GM12878 (cell line): Measurements from ENCODE around the gene UBE2QL1. TPM values are rescaled to one million over a fixed set of nuclear protein-coding genes. Genes with fewer than 3 reads are reported as not detected.

Experiments
- ATAC-seq: fragments of 200-7000 bp; cut with Tn5 transposase; 3 replicates; pipeline ENCODE4 v1.9.1; 2020; ENCODE audit warnings: mild to moderate bottlenecking, moderate library complexity
- BruUV-seq: library from RNA; stranded (reverse); fragments of 400-500 nt; replicated peaks from 2 replicates; lab custom pipeline; 2021; lab: Mats Ljungman, UMichigan
- CTCF ChIA-PET: fragments of 300-600 bp; sonication (Branson Sonifier 250); formaldehyde crosslinking; extraction: SDS; loops from one replicate; lab custom pipeline; 2021; ENCODE audit warnings: inconsistent platforms; lab: Yijun Ruan, JAX
- POLR2A ChIA-PET: fragments of 350-600 bp; formaldehyde crosslinking; extraction: SDS; loops from one replicate; lab custom pipeline; 2021; ENCODE audit warnings: inconsistent platforms; lab: Charles Lee
- RAD21 ChIA-PET: fragments of 300-600 bp; sonication (Branson Sonifier 250); formaldehyde crosslinking; loops from one replicate; lab custom pipeline; 2023; ENCODE audit warnings: antibody characterized with exemption; ENCODE audit not compliant: unreplicated experiment; lab: Charles Lee
- SMC1A ChIA-PET: fragments of 300-600 bp; sonication (Branson Sonifier 250); formaldehyde crosslinking; loops from one replicate; lab custom pipeline; 2023; ENCODE audit not compliant: unreplicated experiment, uncharacterized antibody; lab: Charles Lee
- DNase-seq: peaks from one replicate; pipeline ENCODE4 v3.0.0-alpha.2; 2011; ENCODE audit warnings: low read depth, low spot score
- FAIRE-seq: peaks from 3 replicates; lab custom pipeline; 2011; peaks lifted over from hg19 to GRCh38; lab: Jason Lieb, UNC
- H2AFZ ChIP-seq: 2 replicates; pipeline ENCODE4 v1.6.0; 2011; ENCODE audit warnings: low read depth, low read length, control low read depth; ENCODE audit not compliant: control insufficient read depth
- H3K27ac ChIP-seq: 2 replicates; pipeline ENCODE4 v1.5.1; 2011; ENCODE audit warnings: control low read depth; ENCODE audit not compliant: control insufficient read depth, insufficient read depth
- H3K27me3 ChIP-seq, 2 experiments: replicated peaks in 1 of 2; 2 replicates each; pipeline versions ENCODE4 v1.6.0 to v1.6.1; 2011; ENCODE audit warnings: low read length in 1 of 2; ENCODE audit not compliant: control insufficient read depth in 2 of 2, insufficient read depth in 2 of 2
- H3K36me3 ChIP-seq, 2 experiments: 2 replicates each; pipeline ENCODE4 v1.5.1; 2011; ENCODE audit warnings: low read length in 1 of 2; ENCODE audit not compliant: control insufficient read depth in 2 of 2, insufficient read depth in 2 of 2
- H3K4me1 ChIP-seq: 2 replicates; pipeline ENCODE4 v1.6.1; 2011; ENCODE audit warnings: mild to moderate bottlenecking, low read length, moderate library complexity, mixed read lengths; ENCODE audit not compliant: control insufficient read depth, insufficient read depth
- H3K4me2 ChIP-seq: 2 replicates; pipeline ENCODE4 v1.6.0; 2011; ENCODE audit warnings: control low read depth; ENCODE audit not compliant: control insufficient read depth, insufficient read depth
- H3K4me3 ChIP-seq: fragments of 200-600 bp; sonication (generic); 2 replicates; pipeline ENCODE4 v1.5.1; 2016
- H3K79me2 ChIP-seq: 2 replicates; pipeline ENCODE4 v1.6.0; 2011; ENCODE audit warnings: low read length; ENCODE audit not compliant: control insufficient read depth, insufficient read depth
- H3K9ac ChIP-seq: 2 replicates; pipeline ENCODE4 v1.8.0; 2011; ENCODE audit warnings: low read length, control low read depth, mixed read lengths; ENCODE audit not compliant: control insufficient read depth, insufficient read depth
- H3K9me3 ChIP-seq: replicated peaks from 3 replicates; pipeline ENCODE4 v1.5.1; 2011; ENCODE audit warnings: mild to moderate bottlenecking, low read length; ENCODE audit not compliant: control insufficient read depth, insufficient read depth
- H4K20me1 ChIP-seq: 2 replicates; pipeline ENCODE4 v1.6.0; 2011; ENCODE audit not compliant: control insufficient read depth, insufficient read depth
- BACH1 ChIP-seq: fragments of 450-650 bp; IDR thresholded peaks from 2 replicates; pipeline ENCODE4 v1.6.1; 2017; ENCODE audit warnings: mild to moderate bottlenecking, borderline replicate concordance
- BCL11A ChIP-seq: IDR thresholded peaks from 2 replicates; pipeline ENCODE4 v1.6.1; 2011; ENCODE audit warnings: low read depth, low read length
- ESRRA ChIP-seq: IDR thresholded peaks from 2 replicates; pipeline ENCODE4 v1.6.1; 2012; ENCODE audit warnings: mild to moderate bottlenecking, low read length, improper control_type of control experiment
- HCFC1 ChIP-seq: fragments of 150-350 bp; IDR thresholded peaks from 2 replicates; pipeline ENCODE4 v1.6.1; 2014; ENCODE audit warnings: low read length
- MTA2 ChIP-seq: fragments of 450-650 bp; IDR thresholded peaks from 2 replicates; pipeline ENCODE4 v1.6.1; 2016; ENCODE audit warnings: low read depth, mild to moderate bottlenecking, moderate library complexity
- MXI1 ChIP-seq: fragments of 150-350 bp; IDR thresholded peaks from 2 replicates; pipeline ENCODE4 v1.6.1; 2011; ENCODE audit warnings: low read depth, mild to moderate bottlenecking, inconsistent platforms, low read length, improper control_type of control experiment
- WGBS: methylation state at CpG from one replicate; pipeline ENCODE4 v1.1.6; 2016; ENCODE audit warnings: low lambda C conversion rate; ENCODE audit not compliant: insufficient replicate concordance, insufficient coverage; ENCODE audit errors: missing lambda C conversion rate; 5-methylcytosine and 5-hydroxymethylcytosine counted together
- in situ Hi-C: fragments of 300-500 bp; cut with MboI; formaldehyde crosslinking; loops from 9 replicates; pipeline ENCODE4 v1.14.3; 2018; ENCODE audit warnings: mixed read lengths
- intact Hi-C: fragments of 100-400 bp; cut with micrococcal nuclease; formaldehyde crosslinking; loops from one replicate; pipeline ENCODE4 v1.14.2; 2022; ENCODE audit not compliant: unreplicated experiment
- polyA plus RNA-seq, 11 experiments: library from polyadenylated mRNA; depleted of rRNA in 4 of 11; unstranded in 6 of 11; stranded (reverse) in 5 of 11; fragments of >200 nt; fragmentation: Nextera tagmentation in 4 of 11; fragmentation: Illumina TruSeq in 1 of 11; extraction: Ambion mirVana in 4 of 11; extraction: Trizol in 1 of 11; gene quantifications; 1 replicate in 1 of 11; 2 replicates in 10 of 11; pipeline versions ENCODE4 v1.2.1 to v1.2.3, GENCODE V29; 2011 to 2016; ENCODE audit warnings: inconsistent platforms in 2 of 11, missing spikeins in 2 of 11, low read depth in 1 of 11
- total RNA-seq, 4 experiments: library from RNA; depleted of rRNA in 3 of 4; stranded (reverse); fragments of >200 nt in 3 of 4; fragmentation: Illumina TruSeq in 1 of 4; extraction: Trizol in 1 of 4; gene quantifications; 2 replicates each; pipeline versions ENCODE4 v1.2.1 to v1.2.3, GENCODE V29; 2013 to 2021
- TF ChIP-seq, protein P1 (sequence below): fragments of 450-650 bp; IDR thresholded peaks from 2 replicates; pipeline ENCODE4 v1.6.1; 2017; ENCODE audit warnings: low read depth, mild to moderate bottlenecking, moderate library complexity
- TF ChIP-seq, protein P2 (sequence below): fragments of 150-350 bp; IDR thresholded peaks from 2 replicates; pipeline ENCODE4 v1.6.1; 2014; ENCODE audit warnings: mild to moderate bottlenecking, low read depth, low read length
- TF ChIP-seq, protein P3 (sequence below): fragments of 450-650 bp; IDR thresholded peaks from 2 replicates; pipeline ENCODE4 v1.6.1; 2017; ENCODE audit warnings: mild to moderate bottlenecking, moderate library complexity
- TF ChIP-seq, protein P4 (sequence below): IDR thresholded peaks from 2 replicates; pipeline ENCODE4 v1.6.1; 2011; ENCODE audit warnings: borderline replicate concordance, low read depth, mild to moderate bottlenecking, moderate library complexity, mixed read lengths, low read length; ENCODE audit not compliant: insufficient read depth; ENCODE audit errors: extremely low read length

UBE2QL1 gene
- total and polyA plus RNA-seq, 10 of the 15 experiments (the other 5 are each of a cell fraction or from before 2014, with no cell fraction given), result 0.03 to 0.62 (median 0.04) TPM; not detected in 6

DNA sequence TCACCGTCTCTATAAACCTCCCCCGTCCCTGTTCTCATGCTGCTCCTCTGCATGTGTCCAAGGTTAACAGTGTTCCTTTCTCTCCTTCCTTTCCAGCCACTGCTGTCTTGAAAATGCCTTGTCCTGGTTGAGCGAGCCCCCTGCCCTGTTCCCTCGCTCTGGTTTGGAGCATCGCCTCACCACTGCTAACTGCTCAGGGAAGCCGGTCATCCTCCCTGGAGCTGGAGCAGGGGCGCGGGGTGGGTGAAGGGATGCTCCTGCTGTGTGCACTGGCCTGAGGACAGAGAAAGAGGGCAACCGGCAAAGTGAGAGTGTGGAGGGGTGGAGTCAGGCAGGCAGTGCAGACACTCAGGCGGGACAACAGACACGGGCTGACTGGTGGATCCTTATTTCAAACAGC lies 19.4 kb downstream of the UBE2QL1 start:
- DNase-seq (no peak), FAIRE-seq (no peak)
- WGBS, result 76% methylated on average over 11 of the region's 11 CpGs
- Histone ChIP-seq H3K4me1 (no peaks in the 10 kb centered on the region), H3K9ac (no peak overlapping the region), H2AFZ (no peak overlapping the region)
- no TSS peak for BruUV-seq
- SMC1A ChIA-PET, result no interaction called here
- no peak for TF ChIP-seq BCL11A
- TF ChIP-seq, protein P1, sequence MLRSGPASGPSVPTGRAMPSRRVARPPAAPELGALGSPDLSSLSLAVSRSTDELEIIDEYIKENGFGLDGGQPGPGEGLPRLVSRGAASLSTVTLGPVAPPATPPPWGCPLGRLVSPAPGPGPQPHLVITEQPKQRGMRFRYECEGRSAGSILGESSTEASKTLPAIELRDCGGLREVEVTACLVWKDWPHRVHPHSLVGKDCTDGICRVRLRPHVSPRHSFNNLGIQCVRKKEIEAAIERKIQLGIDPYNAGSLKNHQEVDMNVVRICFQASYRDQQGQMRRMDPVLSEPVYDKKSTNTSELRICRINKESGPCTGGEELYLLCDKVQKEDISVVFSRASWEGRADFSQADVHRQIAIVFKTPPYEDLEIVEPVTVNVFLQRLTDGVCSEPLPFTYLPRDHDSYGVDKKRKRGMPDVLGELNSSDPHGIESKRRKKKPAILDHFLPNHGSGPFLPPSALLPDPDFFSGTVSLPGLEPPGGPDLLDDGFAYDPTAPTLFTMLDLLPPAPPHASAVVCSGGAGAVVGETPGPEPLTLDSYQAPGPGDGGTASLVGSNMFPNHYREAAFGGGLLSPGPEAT, result no peak
- TF ChIP-seq, protein P2, sequence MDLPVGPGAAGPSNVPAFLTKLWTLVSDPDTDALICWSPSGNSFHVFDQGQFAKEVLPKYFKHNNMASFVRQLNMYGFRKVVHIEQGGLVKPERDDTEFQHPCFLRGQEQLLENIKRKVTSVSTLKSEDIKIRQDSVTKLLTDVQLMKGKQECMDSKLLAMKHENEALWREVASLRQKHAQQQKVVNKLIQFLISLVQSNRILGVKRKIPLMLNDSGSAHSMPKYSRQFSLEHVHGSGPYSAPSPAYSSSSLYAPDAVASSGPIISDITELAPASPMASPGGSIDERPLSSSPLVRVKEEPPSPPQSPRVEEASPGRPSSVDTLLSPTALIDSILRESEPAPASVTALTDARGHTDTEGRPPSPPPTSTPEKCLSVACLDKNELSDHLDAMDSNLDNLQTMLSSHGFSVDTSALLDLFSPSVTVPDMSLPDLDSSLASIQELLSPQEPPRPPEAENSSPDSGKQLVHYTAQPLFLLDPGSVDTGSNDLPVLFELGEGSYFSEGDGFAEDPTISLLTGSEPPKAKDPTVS, result no peak
- TF ChIP-seq BACH1, result no peak
- TF ChIP-seq, protein P3, sequence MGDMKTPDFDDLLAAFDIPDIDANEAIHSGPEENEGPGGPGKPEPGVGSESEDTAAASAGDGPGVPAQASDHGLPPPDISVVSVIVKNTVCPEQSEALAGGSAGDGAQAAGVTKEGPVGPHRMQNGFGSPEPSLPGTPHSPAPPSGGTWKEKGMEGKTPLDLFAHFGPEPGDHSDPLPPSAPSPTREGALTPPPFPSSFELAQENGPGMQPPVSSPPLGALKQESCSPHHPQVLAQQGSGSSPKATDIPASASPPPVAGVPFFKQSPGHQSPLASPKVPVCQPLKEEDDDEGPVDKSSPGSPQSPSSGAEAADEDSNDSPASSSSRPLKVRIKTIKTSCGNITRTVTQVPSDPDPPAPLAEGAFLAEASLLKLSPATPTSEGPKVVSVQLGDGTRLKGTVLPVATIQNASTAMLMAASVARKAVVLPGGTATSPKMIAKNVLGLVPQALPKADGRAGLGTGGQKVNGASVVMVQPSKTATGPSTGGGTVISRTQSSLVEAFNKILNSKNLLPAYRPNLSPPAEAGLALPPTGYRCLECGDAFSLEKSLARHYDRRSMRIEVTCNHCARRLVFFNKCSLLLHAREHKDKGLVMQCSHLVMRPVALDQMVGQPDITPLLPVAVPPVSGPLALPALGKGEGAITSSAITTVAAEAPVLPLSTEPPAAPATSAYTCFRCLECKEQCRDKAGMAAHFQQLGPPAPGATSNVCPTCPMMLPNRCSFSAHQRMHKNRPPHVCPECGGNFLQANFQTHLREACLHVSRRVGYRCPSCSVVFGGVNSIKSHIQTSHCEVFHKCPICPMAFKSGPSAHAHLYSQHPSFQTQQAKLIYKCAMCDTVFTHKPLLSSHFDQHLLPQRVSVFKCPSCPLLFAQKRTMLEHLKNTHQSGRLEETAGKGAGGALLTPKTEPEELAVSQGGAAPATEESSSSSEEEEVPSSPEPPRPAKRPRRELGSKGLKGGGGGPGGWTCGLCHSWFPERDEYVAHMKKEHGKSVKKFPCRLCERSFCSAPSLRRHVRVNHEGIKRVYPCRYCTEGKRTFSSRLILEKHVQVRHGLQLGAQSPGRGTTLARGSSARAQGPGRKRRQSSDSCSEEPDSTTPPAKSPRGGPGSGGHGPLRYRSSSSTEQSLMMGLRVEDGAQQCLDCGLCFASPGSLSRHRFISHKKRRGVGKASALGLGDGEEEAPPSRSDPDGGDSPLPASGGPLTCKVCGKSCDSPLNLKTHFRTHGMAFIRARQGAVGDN, result no peak
- TF ChIP-seq HCFC1, result no peak
- TF ChIP-seq, protein P4, sequence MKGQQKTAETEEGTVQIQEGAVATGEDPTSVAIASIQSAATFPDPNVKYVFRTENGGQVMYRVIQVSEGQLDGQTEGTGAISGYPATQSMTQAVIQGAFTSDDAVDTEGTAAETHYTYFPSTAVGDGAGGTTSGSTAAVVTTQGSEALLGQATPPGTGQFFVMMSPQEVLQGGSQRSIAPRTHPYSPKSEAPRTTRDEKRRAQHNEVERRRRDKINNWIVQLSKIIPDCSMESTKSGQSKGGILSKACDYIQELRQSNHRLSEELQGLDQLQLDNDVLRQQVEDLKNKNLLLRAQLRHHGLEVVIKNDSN, result no peak
- TF ChIP-seq MTA2, result no peak
- TF ChIP-seq MXI1, result no peak
- TF ChIP-seq ESRRA, result no peak
- TF ChIP-seq, all 136 proteins: peak for 0
- no peak overlapping the region for H3K27ac ChIP-seq
- no peaks in the 10 kb centered on the region; the same call in 2 of the 3 replicates for H3K9me3 ChIP-seq
- intact Hi-C loops, result no loop called here
- H3K27me3 ChIP-seq, result no peaks in the 10 kb centered on the region
- ChIA-PET POLR2A (no interaction called here), CTCF (no interaction called here), RAD21 (no interaction called here)
- no peaks in the 10 kb centered on the region for H3K79me2 ChIP-seq
- in situ Hi-C loops, result no loop called here
- no peaks in the 10 kb centered on the region for H3K36me3 ChIP-seq
- no peak for ATAC-seq
- no peak overlapping the region for H3K4me3 ChIP-seq
- no peaks in the 10 kb centered on the region for H4K20me1 ChIP-seq
- no peak overlapping the region for H3K4me2 ChIP-seq
